ENCODE results near the gene PTH1R. TPM values are rescaled to one million over a fixed set of nuclear protein-coding genes. Genes with fewer than 3 reads are reported as not detected.

The PTH1R gene
- total RNA-seq, 1 experiment from 2014 or later: not detected

- no peak overlapping the region for H3K4me3 ChIP-seq (ENCODE audit: low read depth in 2 of 2, low read length in 2 of 2)
- TF ChIP-seq SIN3A (IDR thresholded peaks at IDR 0.05; ENCODE audit: borderline replicate concordance, insufficient read depth, low read depth, low read length) (no peak), TCF7L2 (IDR thresholded peaks at IDR 0.05; ENCODE audit: low read depth, low read length) (no peak), REST (IDR thresholded peaks at IDR 0.05; ENCODE audit: insufficient read depth in 1 of 2, low read depth in 2 of 2, low read length in 1 of 2) (no peak)
- DNase-seq (ENCODE audit: low read depth, low spot score) (no peak), ATAC-seq (no peak)
- H3K27ac ChIP-seq (ENCODE audit: low read length): no peak overlapping the region
- ChIA-PET POLR2A (no interaction called here), CTCF (no interaction called here)
- intact Hi-C loops (cut with micrococcal nuclease; ENCODE audit: unreplicated experiment): no loop called here
- H3K4me1 ChIP-seq (ENCODE audit: control insufficient read depth, insufficient read depth, low read length): no peaks in the 10 kb centered on the region
- H3K36me3 ChIP-seq (ENCODE audit: control insufficient read depth, insufficient read depth, low read length): no peaks in the 10 kb centered on the region
- in situ Hi-C loops (cut with HindIII; ENCODE audit: low pct_unique_long_range_greater_than_20kb, low sequenced_read_pairs): no loop called here
- BruUV-seq (replicated peaks): no TSS peak
- no peaks in the 10 kb centered on the region for H3K9me3 ChIP-seq (ENCODE audit: control insufficient read depth, insufficient read depth, low read depth, low read length)
- no peaks in the 10 kb centered on the region for H3K27me3 ChIP-seq (ENCODE audit: control insufficient read depth, insufficient read depth, low read length)
Observed at GRCh38 chr3:46899151-46900006, 21.9 kb downstream of the PTH1R start.

- TF ChIP-seq TCF7L2 (IDR thresholded peaks at IDR 0.05; ENCODE audit: low read depth, low read length) (no peak), SIN3A (IDR thresholded peaks at IDR 0.05; ENCODE audit: borderline replicate concordance, insufficient read depth, low read depth, low read length) (no peak), CTCF (IDR thresholded peaks at IDR 0.05) (no peak), POLR2AphosphoS5 (IDR thresholded peaks at IDR 0.05; ENCODE audit: low read depth, low read length) (no peak), REST (IDR thresholded peaks at IDR 0.05; ENCODE audit: insufficient read depth in 1 of 2, low read depth in 2 of 2, low read length in 1 of 2) (no peak)
- ChIA-PET POLR2A (no interaction called here), CTCF (no interaction called here)
- no TSS peak for BruUV-seq (replicated peaks)
- intact Hi-C loops (cut with micrococcal nuclease; ENCODE audit: unreplicated experiment): no loop called here
- ATAC-seq (no peak), DNase-seq (ENCODE audit: low read depth, low spot score) (no peak)
- Histone ChIP-seq H3K4me1 (ENCODE audit: control insufficient read depth, insufficient read depth, low read length) (no peaks in the 10 kb centered on the region), H3K27me3 (ENCODE audit: control insufficient read depth, insufficient read depth, low read length) (no peaks in the 10 kb centered on the region), H3K4me3 (ENCODE audit: low read depth in 2 of 2, low read length in 2 of 2) (no peak overlapping the region), H3K27ac (ENCODE audit: low read length) (no peak overlapping the region), H3K36me3 (ENCODE audit: control insufficient read depth, insufficient read depth, low read length) (no peaks in the 10 kb centered on the region), H3K9me3 (ENCODE audit: control insufficient read depth, insufficient read depth, low read depth, low read length) (no peaks in the 10 kb centered on the region)
- in situ Hi-C loops (cut with HindIII; ENCODE audit: low pct_unique_long_range_greater_than_20kb, low sequenced_read_pairs): no loop called here
Observed at GRCh38 chr3:46900007-46900292, 22.4 kb downstream of the PTH1R start.

All from Panc1 (cell line).